ENCODE measurements around the gene SMIM44. TPM values are rescaled to one million over a fixed set of nuclear protein-coding genes. Genes with fewer than 3 reads are reported as not detected.

SMIM44 gene
- total RNA-seq, 1 donor from 2014 or later = not detected

GRCh38 chr19:3477506-3477905 is 5.7 kb downstream of the SMIM44 start:
- no peaks in the 10 kb centered on the region for H3K9me3 Mint-ChIP-seq (ENCODE audit: low read depth)
- H3K27me3 Mint-ChIP-seq = peaks cover 6% of the 10 kb centered on the region
- no peak for DNase-seq (ENCODE audit: low spot score, unreplicated experiment)
- peaks cover 7% of the 10 kb centered on the region for H3K4me1 Mint-ChIP-seq (ENCODE audit: low read depth)
- H3K27ac Mint-ChIP-seq = no peak overlapping the region
- no peak for TF ChIP-seq CTCF (IDR thresholded peaks at IDR 0.05; ENCODE audit: unreplicated experiment)
- no peaks in the 10 kb centered on the region for H3K36me3 Mint-ChIP-seq (ENCODE audit: insufficient read depth)
- no peak overlapping the region for H3K4me3 Mint-ChIP-seq (ENCODE audit: low read depth)

GRCh38 chr19:3476830-3477229 is 6.4 kb downstream of the SMIM44 start:
- no peak for TF ChIP-seq CTCF (IDR thresholded peaks at IDR 0.05; ENCODE audit: unreplicated experiment)
- no peak for DNase-seq (ENCODE audit: low spot score, unreplicated experiment)
- H3K36me3 Mint-ChIP-seq (ENCODE audit: insufficient read depth) = no peaks in the 10 kb centered on the region
- H3K27me3 Mint-ChIP-seq = peaks cover 2% of the 10 kb centered on the region
- no peak overlapping the region for H3K27ac Mint-ChIP-seq
- H3K9me3 Mint-ChIP-seq (ENCODE audit: low read depth) = no peaks in the 10 kb centered on the region
- H3K4me3 Mint-ChIP-seq (ENCODE audit: low read depth) = no peak overlapping the region
- peaks cover 5% of the 10 kb centered on the region for H3K4me1 Mint-ChIP-seq (ENCODE audit: low read depth)

DNA sequence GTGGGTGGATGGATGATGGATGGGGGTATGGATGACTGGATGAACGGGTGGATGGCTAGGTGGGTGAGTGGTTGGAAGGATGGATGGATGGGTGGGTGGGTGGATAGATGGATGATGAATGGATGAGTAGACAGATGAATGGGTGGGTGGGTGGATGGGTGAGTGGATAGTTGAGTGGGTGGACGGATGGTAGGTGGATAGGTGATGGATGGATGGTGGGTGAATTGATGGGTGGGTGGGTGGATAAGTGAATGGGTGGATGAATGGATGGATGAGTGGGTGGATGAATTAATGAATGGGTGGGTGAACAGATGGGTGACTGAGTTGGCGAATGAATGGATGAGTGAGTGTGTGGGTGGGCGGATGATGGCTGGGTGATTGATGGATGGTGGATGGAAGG is 7.8 kb downstream of the SMIM44 start:
- no peaks in the 10 kb centered on the region for H3K9me3 Mint-ChIP-seq (ENCODE audit: low read depth)
- no peaks in the 10 kb centered on the region for H3K36me3 Mint-ChIP-seq (ENCODE audit: insufficient read depth)
- H3K4me1 Mint-ChIP-seq (ENCODE audit: low read depth) = peaks cover 3% of the 10 kb centered on the region
- peaks cover 4% of the 10 kb centered on the region for H3K27me3 Mint-ChIP-seq
- TF ChIP-seq CTCF (IDR thresholded peaks at IDR 0.05; ENCODE audit: unreplicated experiment) = no peak
- no peak for DNase-seq (ENCODE audit: low spot score, unreplicated experiment)
- H3K27ac Mint-ChIP-seq = no peak overlapping the region
- H3K4me3 Mint-ChIP-seq (ENCODE audit: low read depth) = no peak overlapping the region

- Mint-ChIP-seq H3K27me3 (peaks cover 11% of the 10 kb centered on the region), H3K4me1 (ENCODE audit: low read depth) (peaks cover 3% of the 10 kb centered on the region), H3K36me3 (ENCODE audit: insufficient read depth) (no peaks in the 10 kb centered on the region), H3K27ac (no peak overlapping the region), H3K4me3 (ENCODE audit: low read depth) (no peak overlapping the region), H3K9me3 (ENCODE audit: low read depth) (no peaks in the 10 kb centered on the region)
- no peak for DNase-seq (ENCODE audit: low spot score, unreplicated experiment)
- no peak for TF ChIP-seq CTCF (IDR thresholded peaks at IDR 0.05; ENCODE audit: unreplicated experiment)
Measured at GRCh38 chr19:3474614-3475013, 8.6 kb downstream of the SMIM44 start.

DNA sequence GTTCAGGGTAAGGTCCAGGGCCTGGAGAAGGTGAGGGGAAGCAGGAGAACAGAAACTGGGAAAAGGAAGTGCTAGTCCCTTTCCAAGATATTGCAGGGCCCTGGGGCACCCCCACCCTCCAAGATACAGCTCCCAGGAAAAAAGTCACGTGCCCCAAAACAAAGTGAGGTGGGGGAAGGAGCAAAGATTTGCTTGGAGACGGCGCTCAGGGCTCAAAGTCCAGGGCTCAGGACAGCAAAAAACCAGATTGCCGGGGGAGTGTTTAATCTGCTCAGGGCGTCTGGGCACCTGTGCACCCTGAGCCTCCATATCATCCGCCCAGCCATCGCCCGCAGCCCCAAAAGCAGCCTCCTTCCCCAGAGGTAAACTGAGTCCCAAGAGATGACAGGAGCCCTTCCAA is 9.2 kb downstream of the SMIM44 start:
- no peaks in the 10 kb centered on the region for H3K9me3 Mint-ChIP-seq (ENCODE audit: low read depth)
- no peak overlapping the region for H3K4me3 Mint-ChIP-seq (ENCODE audit: low read depth)
- H3K4me1 Mint-ChIP-seq (ENCODE audit: low read depth) = peaks cover 3% of the 10 kb centered on the region
- TF ChIP-seq CTCF (IDR thresholded peaks at IDR 0.05; ENCODE audit: unreplicated experiment) = no peak
- peaks cover 17% of the 10 kb centered on the region for H3K27me3 Mint-ChIP-seq
- no peaks in the 10 kb centered on the region for H3K36me3 Mint-ChIP-seq (ENCODE audit: insufficient read depth)
- no peak for DNase-seq (ENCODE audit: low spot score, unreplicated experiment)
- no peak overlapping the region for H3K27ac Mint-ChIP-seq

Data from progenitor cell of endocrine pancreas (in vitro differentiated cells).